Osteocyte (in vitro differentiated cells): ENCODE data around the gene PSMB5. TPM values are rescaled to one million over a fixed set of nuclear protein-coding genes. Genes with fewer than 3 reads are reported as not detected.

ENCODE experiments used
- DNase-seq: peaks from one replicate; pipeline ENCODE4 v3.0.0; 2021; ENCODE audit warnings: mixed read lengths; ENCODE audit not compliant: unreplicated experiment; ENCODE audit errors: extremely low spot score
- H3K27ac Mint-ChIP-seq: one replicate; pipeline ENCODE4 v1.8.0; 2021; ENCODE audit warnings: mild to moderate bottlenecking, mixed read lengths; ENCODE audit not compliant: unreplicated experiment
- H3K27me3 Mint-ChIP-seq: one replicate; pipeline ENCODE4 v1.8.0; 2021; ENCODE audit warnings: mixed read lengths; ENCODE audit not compliant: unreplicated experiment
- H3K36me3 Mint-ChIP-seq: one replicate; pipeline ENCODE4 v1.8.0; 2021; ENCODE audit warnings: mixed read lengths; ENCODE audit not compliant: unreplicated experiment
- H3K4me1 Mint-ChIP-seq: one replicate; pipeline ENCODE4 v1.8.0; 2021; ENCODE audit warnings: mixed read lengths; ENCODE audit not compliant: unreplicated experiment
- H3K4me3 Mint-ChIP-seq: one replicate; pipeline ENCODE4 v1.8.0; 2021; ENCODE audit warnings: mild to moderate bottlenecking, moderate library complexity, mixed read lengths; ENCODE audit not compliant: unreplicated experiment
- H3K9me3 Mint-ChIP-seq: one replicate; pipeline ENCODE4 v1.8.0; 2021; ENCODE audit warnings: mixed read lengths; ENCODE audit not compliant: unreplicated experiment
- total RNA-seq: library from RNA; stranded (reverse); gene quantifications from 2 replicates; pipeline ENCODE4 v1.2.1, GENCODE V29; 2021
- TF ChIP-seq, protein P1 (sequence below): fragments of 200-600 bp; sonication (generic); IDR thresholded peaks from 2 replicates; pipeline ENCODE4 v1.5.0; 2021; ENCODE audit warnings: antibody characterized with exemption, mild to moderate bottlenecking, moderate library complexity

PSMB5 gene
- total RNA-seq, 1 donor from 2014 or later, result 147 TPM

- TF ChIP-seq, protein P1, sequence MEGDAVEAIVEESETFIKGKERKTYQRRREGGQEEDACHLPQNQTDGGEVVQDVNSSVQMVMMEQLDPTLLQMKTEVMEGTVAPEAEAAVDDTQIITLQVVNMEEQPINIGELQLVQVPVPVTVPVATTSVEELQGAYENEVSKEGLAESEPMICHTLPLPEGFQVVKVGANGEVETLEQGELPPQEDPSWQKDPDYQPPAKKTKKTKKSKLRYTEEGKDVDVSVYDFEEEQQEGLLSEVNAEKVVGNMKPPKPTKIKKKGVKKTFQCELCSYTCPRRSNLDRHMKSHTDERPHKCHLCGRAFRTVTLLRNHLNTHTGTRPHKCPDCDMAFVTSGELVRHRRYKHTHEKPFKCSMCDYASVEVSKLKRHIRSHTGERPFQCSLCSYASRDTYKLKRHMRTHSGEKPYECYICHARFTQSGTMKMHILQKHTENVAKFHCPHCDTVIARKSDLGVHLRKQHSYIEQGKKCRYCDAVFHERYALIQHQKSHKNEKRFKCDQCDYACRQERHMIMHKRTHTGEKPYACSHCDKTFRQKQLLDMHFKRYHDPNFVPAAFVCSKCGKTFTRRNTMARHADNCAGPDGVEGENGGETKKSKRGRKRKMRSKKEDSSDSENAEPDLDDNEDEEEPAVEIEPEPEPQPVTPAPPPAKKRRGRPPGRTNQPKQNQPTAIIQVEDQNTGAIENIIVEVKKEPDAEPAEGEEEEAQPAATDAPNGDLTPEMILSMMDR, result no peak
- Mint-ChIP-seq H3K27ac (no peak overlapping the region), H3K27me3 (no peaks in the 10 kb centered on the region), H3K4me3 (no peak overlapping the region), H3K9me3 (no peaks in the 10 kb centered on the region), H3K4me1 (peaks cover 9% of the 10 kb centered on the region), H3K36me3 (peaks cover 2% of the 10 kb centered on the region)
- DNase-seq, result no peak
Observed at GRCh38 chr14:23000860-23001259, 33.8 kb downstream of the PSMB5 start.

DNA sequence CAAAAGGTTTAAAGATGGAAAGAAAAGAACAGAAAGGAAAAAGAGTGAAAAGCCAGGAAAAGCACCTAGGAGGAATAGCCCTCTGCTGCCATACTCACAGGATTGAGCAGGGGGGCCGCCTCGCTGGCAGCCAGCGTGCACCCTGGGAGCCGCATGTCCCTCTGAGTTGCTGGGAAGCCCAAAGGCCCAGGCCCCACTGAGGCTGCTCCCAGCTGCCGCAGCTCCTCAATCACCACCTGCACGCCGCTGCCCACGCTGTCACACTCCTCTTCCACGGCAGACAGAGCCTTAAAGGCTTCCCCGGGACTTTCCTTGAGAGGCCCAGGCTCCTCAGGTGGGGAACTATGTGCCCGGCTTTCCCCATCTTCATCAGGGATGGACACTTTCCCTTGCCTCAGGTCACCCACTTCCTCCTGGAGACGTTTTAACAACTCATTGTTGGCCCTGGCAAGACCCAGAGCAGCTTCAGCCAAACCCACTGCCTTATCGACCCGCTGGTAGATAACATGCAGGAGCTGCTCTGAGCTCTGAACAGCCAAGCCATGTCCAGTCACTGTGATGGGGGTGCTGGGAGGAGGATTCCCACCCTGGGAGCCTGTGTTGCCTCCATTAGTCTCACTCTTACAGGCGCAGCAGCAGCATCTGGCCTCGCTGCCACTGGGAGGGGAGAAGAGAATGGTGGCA is 36.2 kb downstream of the PSMB5 start:
- Mint-ChIP-seq H3K36me3 (no peaks in the 10 kb centered on the region), H3K27ac (no peak overlapping the region)
- TF ChIP-seq, protein P1, result no peak

DNA sequence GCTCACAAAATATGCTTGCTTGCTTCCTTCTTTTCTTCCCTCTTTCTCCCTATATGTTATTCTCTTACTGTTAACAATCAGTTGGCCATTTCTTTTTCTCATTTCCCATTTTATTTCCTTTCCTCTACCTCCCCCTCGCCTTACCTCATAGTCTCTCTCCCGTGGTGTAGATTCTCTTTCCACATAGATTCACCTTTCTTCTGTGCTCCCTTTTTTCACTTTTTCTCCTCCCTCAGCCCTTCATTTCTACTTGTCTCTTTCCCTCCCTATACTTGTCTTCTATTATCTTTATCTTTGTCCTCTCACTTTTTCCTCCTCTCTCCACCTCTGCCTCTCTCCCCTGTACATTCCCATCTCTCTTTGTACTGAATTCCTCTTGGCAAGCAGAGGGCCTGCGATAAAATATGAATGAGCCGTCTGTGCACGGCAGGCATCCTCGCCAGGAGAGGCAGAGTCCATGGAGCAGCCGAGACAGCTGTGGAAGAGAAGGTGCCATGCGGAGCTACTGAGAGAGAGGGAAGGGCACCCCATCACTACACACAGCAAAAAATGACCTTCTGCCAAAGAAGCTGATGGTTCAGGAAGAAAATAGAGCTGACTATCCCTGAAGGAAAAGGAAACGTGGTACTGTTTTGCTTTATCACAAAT is 36.9 kb downstream of the PSMB5 start:
- Mint-ChIP-seq H3K27ac (no peak overlapping the region), H3K4me1 (peaks cover 15% of the 10 kb centered on the region), H3K27me3 (no peaks in the 10 kb centered on the region), H3K4me3 (no peak overlapping the region), H3K36me3 (peaks cover 3% of the 10 kb centered on the region), H3K9me3 (no peaks in the 10 kb centered on the region)
- no peak for DNase-seq
- TF ChIP-seq, protein P1, result no peak

More for the DNA sequence above, 36.2 kb downstream of the PSMB5 start:
- H3K9me3 Mint-ChIP-seq, result no peaks in the 10 kb centered on the region
- H3K4me1 Mint-ChIP-seq, result peaks cover 15% of the 10 kb centered on the region
- DNase-seq, result no peak
- H3K4me3 Mint-ChIP-seq, result no peak overlapping the region
- no peaks in the 10 kb centered on the region for H3K27me3 Mint-ChIP-seq

GRCh38 chr14:22996768-22997654 is 37.7 kb downstream of the PSMB5 start:
- Mint-ChIP-seq H3K9me3 (no peaks in the 10 kb centered on the region), H3K4me1 (peaks cover 15% of the 10 kb centered on the region), H3K36me3 (peaks cover 3% of the 10 kb centered on the region), H3K4me3 (no peak overlapping the region), H3K27me3 (no peaks in the 10 kb centered on the region), H3K27ac (no peak overlapping the region)
- no peak for DNase-seq
- TF ChIP-seq, protein P1, result no peak
